HepG2 (cell line): ENCODE measurements around the gene STPG4. TPM values are rescaled to one million over a fixed set of nuclear protein-coding genes. Genes with fewer than 3 reads are reported as not detected.

Experiments
- AGO1 ChIP-seq: fragments of 200-400 bp; formaldehyde crosslinking; IDR thresholded peaks from 2 replicates; pipeline ENCODE4 v1.6.1; 2017; ENCODE audit warnings: mild to moderate bottlenecking, low read depth, low read length, moderate library complexity; ENCODE audit not compliant: poor library complexity, severe bottlenecking
- CC2D1A ChIP-seq: sonication (generic); formaldehyde crosslinking; IDR thresholded peaks from 2 replicates; pipeline ENCODE4 v1.8.1; 2023; ENCODE audit warnings: mild to moderate bottlenecking, missing genetic modification reagents
- ETV6 ChIP-seq: sonication (generic); formaldehyde crosslinking; conservative IDR thresholded peaks from 2 replicates; pipeline ENCODE4 v1.4.0; 2020; ENCODE audit warnings: missing genetic modification reagents
- GATAD2A ChIP-seq: IDR thresholded peaks from 2 replicates; pipeline ENCODE4 v1.6.1; 2016
- HNRNPL ChIP-seq: fragments of 200-400 bp; formaldehyde crosslinking; IDR thresholded peaks from 2 replicates; pipeline ENCODE4 v1.6.1; 2017; ENCODE audit warnings: mild to moderate bottlenecking, low read depth, low read length
- MXD4 ChIP-seq: IDR thresholded peaks from 2 replicates; pipeline ENCODE4 v1.6.1; 2016; ENCODE audit warnings: mild to moderate bottlenecking, missing biosample characterization, missing genetic modification reagents
- POLR2AphosphoS5 ChIP-seq: IDR thresholded peaks from 2 replicates; pipeline ENCODE4 v1.6.1; 2012; ENCODE audit warnings: low read depth, low read length
- PPARG ChIP-seq: conservative IDR thresholded peaks from 2 replicates; pipeline ENCODE4 v1.6.1; 2016; ENCODE audit warnings: missing biosample characterization, missing genetic modification reagents
- PRPF4 ChIP-seq: fragments of 200-400 bp; formaldehyde crosslinking; IDR thresholded peaks from 2 replicates; pipeline ENCODE4 v1.6.1; 2016; ENCODE audit warnings: low read length, low read depth; ENCODE audit not compliant: poor library complexity, severe bottlenecking
- TBX2 ChIP-seq: sonication (generic); formaldehyde crosslinking; IDR thresholded peaks from 2 replicates; pipeline ENCODE4 v1.5.0; 2020; ENCODE audit warnings: missing genetic modification reagents, mild to moderate bottlenecking, borderline replicate concordance
- TCF12 ChIP-seq, 2 experiments: fragments of 450-650 bp in 1 of 2; sonication (generic) in 1 of 2; formaldehyde crosslinking in 1 of 2; IDR thresholded peaks; 2 replicates each; pipeline versions ENCODE4 v1.6.1 to v1.8.0; 2017 to 2022; ENCODE audit warnings: antibody characterized with exemption in 1 of 2, mild to moderate bottlenecking in 1 of 2, missing genetic modification reagents in 1 of 2, moderate library complexity in 1 of 2
- YEATS4 ChIP-seq: sonication (generic); formaldehyde crosslinking; IDR thresholded peaks from 2 replicates; pipeline ENCODE4 v1.4.0; 2020; ENCODE audit warnings: missing genetic modification reagents, borderline replicate concordance
- ZBTB38 ChIP-seq: sonication (generic); formaldehyde crosslinking; IDR thresholded peaks from 2 replicates; pipeline ENCODE4 v1.5.1; 2020; ENCODE audit warnings: mild to moderate bottlenecking, missing genetic modification reagents
- ZC3H4 ChIP-seq: sonication (generic); formaldehyde crosslinking; IDR thresholded peaks from 2 replicates; pipeline ENCODE4 v1.4.0; 2020; ENCODE audit warnings: missing genetic modification reagents, borderline replicate concordance
- ZNF567 ChIP-seq: sonication (generic); formaldehyde crosslinking; IDR thresholded peaks from 2 replicates; pipeline ENCODE4 v1.8.1; 2023; ENCODE audit warnings: mild to moderate bottlenecking, missing genetic modification reagents, borderline replicate concordance
- ZNF790 ChIP-seq: sonication (generic); formaldehyde crosslinking; IDR thresholded peaks from 2 replicates; pipeline ENCODE4 v1.8.0; 2022; ENCODE audit warnings: missing genetic modification reagents, mild to moderate bottlenecking, borderline replicate concordance
- ZNF850 ChIP-seq: sonication (generic); formaldehyde crosslinking; conservative IDR thresholded peaks from 2 replicates; pipeline ENCODE4 v1.9.0; 2021; ENCODE audit warnings: mild to moderate bottlenecking, missing genetic modification reagents
- polyA plus RNA-seq, 8 experiments: library from polyadenylated mRNA; depleted of rRNA in 3 of 8; stranded (reverse) in 7 of 8; unstranded in 1 of 8; fragments of >200 nt; fragmentation: Illumina TruSeq in 4 of 8; extraction: Trizol in 4 of 8; gene quantifications; 2 replicates each; pipeline versions ENCODE4 v1.2.1 to v1.2.3, GENCODE V29; 2011 to 2016; ENCODE audit warnings: low read depth in 4 of 8, missing spikeins in 1 of 8, mixed read lengths in 1 of 8; ENCODE audit not compliant: insufficient read depth in 1 of 8
- total RNA-seq, 5 experiments: library from RNA; depleted of rRNA; stranded (reverse); fragments of >200 nt; fragmentation: Illumina TruSeq; extraction: Trizol; gene quantifications; 2 replicates each; pipeline ENCODE4 v1.2.3, GENCODE V29; 2016; ENCODE audit warnings: low read depth in 1 of 5
- TF ChIP-seq, protein P1 (sequence below): sonication (generic); formaldehyde crosslinking; IDR thresholded peaks from 2 replicates; pipeline ENCODE4 v1.9.0; 2022; ENCODE audit warnings: low read depth, missing genetic modification reagents
- TF ChIP-seq, protein P2 (sequence below): sonication (generic); formaldehyde crosslinking; conservative IDR thresholded peaks from 2 replicates; pipeline ENCODE4 v1.4.0; 2020; ENCODE audit warnings: missing genetic modification reagents
- TF ChIP-seq, protein P3 (sequence below): sonication (generic); formaldehyde crosslinking; IDR thresholded peaks from 2 replicates; pipeline ENCODE4 v1.5.1; 2020; ENCODE audit warnings: missing genetic modification reagents, mild to moderate bottlenecking, borderline replicate concordance
- TF ChIP-seq, protein P4 (sequence below): sonication (generic); formaldehyde crosslinking; conservative IDR thresholded peaks from 2 replicates; pipeline ENCODE4 v1.5.0; 2020; ENCODE audit warnings: missing genetic modification reagents

The STPG4 gene
- total and polyA plus RNA-seq, 2 of the 13 experiments (the other 11 are each of a cell fraction or from before 2014, with no cell fraction given), result 0.11 to 0.15 TPM

DNA sequence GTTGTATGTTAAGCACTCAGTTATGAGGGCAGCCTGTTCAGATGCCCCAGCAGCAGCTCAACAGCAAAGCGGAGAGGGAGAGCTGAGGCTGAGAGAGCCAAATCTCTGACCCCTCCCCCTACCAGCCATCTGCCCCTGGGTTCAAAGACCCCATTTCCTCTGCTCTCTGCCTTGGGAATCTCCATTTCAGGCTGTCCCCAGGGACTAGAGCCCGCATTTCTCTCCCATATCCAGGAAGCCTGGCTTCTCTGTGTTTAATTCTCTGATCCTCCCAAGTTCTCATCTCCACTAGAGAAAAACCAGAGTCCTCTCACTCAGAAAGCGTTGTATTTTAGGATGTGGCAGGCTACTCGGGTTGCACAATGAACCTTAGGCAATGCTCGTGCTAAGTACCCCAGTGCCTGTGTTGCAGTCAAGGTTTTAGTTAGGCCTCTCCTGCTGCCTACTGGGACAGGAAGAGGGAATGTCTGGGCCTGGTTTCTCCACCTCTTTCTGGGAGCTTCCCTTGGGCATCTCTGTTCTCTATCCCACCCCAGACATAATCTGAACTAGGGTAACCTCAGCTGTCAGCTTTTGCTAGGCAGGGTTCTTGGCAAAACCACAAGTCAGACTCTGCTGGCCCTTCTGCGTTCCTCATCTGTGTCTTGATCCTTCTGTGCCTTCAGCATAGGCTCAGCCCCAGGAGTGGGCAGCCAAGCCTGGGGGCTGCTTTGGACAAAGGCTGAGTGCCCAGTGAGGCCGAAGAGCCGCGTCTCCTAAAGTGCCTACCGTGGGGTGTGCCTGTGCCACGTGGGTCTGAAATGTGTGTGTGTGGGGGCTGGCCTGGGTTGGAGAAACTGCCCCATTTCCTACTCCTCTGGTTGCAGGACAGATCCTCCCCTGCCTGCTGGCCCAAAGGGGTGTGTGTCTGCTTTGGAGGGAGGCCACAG lies 96.8 kb downstream of the STPG4 start (continued):
- TF ChIP-seq, protein P1, sequence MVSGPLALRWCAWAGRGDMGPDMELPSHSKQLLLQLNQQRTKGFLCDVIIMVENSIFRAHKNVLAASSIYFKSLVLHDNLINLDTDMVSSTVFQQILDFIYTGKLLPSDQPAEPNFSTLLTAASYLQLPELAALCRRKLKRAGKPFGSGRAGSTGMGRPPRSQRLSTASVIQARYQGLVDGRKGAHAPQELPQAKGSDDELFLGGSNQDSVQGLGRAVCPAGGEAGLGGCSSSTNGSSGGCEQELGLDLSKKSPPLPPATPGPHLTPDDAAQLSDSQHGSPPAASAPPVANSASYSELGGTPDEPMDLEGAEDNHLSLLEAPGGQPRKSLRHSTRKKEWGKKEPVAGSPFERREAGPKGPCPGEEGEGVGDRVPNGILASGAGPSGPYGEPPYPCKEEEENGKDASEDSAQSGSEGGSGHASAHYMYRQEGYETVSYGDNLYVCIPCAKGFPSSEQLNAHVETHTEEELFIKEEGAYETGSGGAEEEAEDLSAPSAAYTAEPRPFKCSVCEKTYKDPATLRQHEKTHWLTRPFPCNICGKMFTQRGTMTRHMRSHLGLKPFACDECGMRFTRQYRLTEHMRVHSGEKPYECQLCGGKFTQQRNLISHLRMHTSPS (CRISPR knock-in tag), result no peak
- no peak for TF ChIP-seq ZNF850
- no peak for TF ChIP-seq ZC3H4 (CRISPR knock-in tag)
- TF ChIP-seq POLR2AphosphoS5, result no peak
- TF ChIP-seq, protein P2, sequence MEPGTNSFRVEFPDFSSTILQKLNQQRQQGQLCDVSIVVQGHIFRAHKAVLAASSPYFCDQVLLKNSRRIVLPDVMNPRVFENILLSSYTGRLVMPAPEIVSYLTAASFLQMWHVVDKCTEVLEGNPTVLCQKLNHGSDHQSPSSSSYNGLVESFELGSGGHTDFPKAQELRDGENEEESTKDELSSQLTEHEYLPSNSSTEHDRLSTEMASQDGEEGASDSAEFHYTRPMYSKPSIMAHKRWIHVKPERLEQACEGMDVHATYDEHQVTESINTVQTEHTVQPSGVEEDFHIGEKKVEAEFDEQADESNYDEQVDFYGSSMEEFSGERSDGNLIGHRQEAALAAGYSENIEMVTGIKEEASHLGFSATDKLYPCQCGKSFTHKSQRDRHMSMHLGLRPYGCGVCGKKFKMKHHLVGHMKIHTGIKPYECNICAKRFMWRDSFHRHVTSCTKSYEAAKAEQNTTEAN (CRISPR knock-in tag), result no peak
- no peak for TF ChIP-seq TCF12 (IDR thresholded peaks at IDR 0.05)
- TF ChIP-seq TCF12 (CRISPR knock-in tag; IDR thresholded peaks at IDR 0.05), result no peak
- TF ChIP-seq MXD4 (CRISPR knock-in tag), result no peak
- TF ChIP-seq HNRNPL, result no peak
- TF ChIP-seq, protein P3, sequence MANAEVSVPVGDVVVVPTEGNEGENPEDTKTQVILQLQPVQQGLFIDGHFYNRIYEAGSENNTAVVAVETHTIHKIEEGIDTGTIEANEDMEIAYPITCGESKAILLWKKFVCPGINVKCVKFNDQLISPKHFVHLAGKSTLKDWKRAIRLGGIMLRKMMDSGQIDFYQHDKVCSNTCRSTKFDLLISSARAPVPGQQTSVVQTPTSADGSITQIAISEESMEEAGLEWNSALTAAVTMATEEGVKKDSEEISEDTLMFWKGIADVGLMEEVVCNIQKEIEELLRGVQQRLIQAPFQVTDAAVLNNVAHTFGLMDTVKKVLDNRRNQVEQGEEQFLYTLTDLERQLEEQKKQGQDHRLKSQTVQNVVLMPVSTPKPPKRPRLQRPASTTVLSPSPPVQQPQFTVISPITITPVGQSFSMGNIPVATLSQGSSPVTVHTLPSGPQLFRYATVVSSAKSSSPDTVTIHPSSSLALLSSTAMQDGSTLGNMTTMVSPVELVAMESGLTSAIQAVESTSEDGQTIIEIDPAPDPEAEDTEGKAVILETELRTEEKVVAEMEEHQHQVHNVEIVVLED (CRISPR knock-in tag), result 0 out of 2 replicates have a peak, but pooled peaks have one; percentile 20
- 0 out of 2 replicates have a peak, but pooled peaks have one; percentile 19 for TF ChIP-seq GATAD2A
- TF ChIP-seq ZNF790, result no peak
- no peak for TF ChIP-seq ZBTB38 (CRISPR knock-in tag)
- TF ChIP-seq AGO1, result no peak
- TF ChIP-seq PRPF4, result no peak
- TF ChIP-seq, protein P4, sequence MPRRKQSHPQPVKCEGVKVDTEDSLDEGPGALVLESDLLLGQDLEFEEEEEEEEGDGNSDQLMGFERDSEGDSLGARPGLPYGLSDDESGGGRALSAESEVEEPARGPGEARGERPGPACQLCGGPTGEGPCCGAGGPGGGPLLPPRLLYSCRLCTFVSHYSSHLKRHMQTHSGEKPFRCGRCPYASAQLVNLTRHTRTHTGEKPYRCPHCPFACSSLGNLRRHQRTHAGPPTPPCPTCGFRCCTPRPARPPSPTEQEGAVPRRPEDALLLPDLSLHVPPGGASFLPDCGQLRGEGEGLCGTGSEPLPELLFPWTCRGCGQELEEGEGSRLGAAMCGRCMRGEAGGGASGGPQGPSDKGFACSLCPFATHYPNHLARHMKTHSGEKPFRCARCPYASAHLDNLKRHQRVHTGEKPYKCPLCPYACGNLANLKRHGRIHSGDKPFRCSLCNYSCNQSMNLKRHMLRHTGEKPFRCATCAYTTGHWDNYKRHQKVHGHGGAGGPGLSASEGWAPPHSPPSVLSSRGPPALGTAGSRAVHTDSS (CRISPR knock-in tag), result no peak
- TF ChIP-seq CC2D1A (CRISPR knock-in tag), result no peak
- TF ChIP-seq ZNF567, result no peak
- TF ChIP-seq ETV6 (CRISPR knock-in tag), result no peak
- no peak for TF ChIP-seq PPARG
- TF ChIP-seq TBX2 (CRISPR knock-in tag), result 0 out of 2 replicates have a peak, but pooled peaks have one; percentile 22
- TF ChIP-seq YEATS4 (CRISPR knock-in tag), result no peak
